ENCODE measurements around the gene ADGRL3. TPM values are rescaled to one million over a fixed set of nuclear protein-coding genes. Genes with fewer than 3 reads are reported as not detected.

The ADGRL3 gene
- total RNA-seq, 1 donor = under 0.01 TPM

GRCh38 chr4:61223385-61223784 is 23.3 kb downstream of the ADGRL3 start:
- Histone ChIP-seq H3K9me3 (ENCODE audit: low read depth, low read length) (no peaks in the 10 kb centered on the region), H3K4me3 (ENCODE audit: low read length) (no peak overlapping the region), H3K27me3 (ENCODE audit: insufficient read depth, low read length) (no peaks in the 10 kb centered on the region)

GRCh38 chr4:61224573-61224972 is 24.4 kb downstream of the ADGRL3 start:
- no peaks in the 10 kb centered on the region for H3K27me3 ChIP-seq (ENCODE audit: insufficient read depth, low read length)
- H3K9me3 ChIP-seq (ENCODE audit: low read depth, low read length) = no peaks in the 10 kb centered on the region
- no peaks in the 10 kb centered on the region for H3K4me1 ChIP-seq (ENCODE audit: insufficient read depth, low read length)
- no peak overlapping the region for H3K4me3 ChIP-seq (ENCODE audit: low read length)

More at GRCh38 chr4:61223385-61223784, 23.3 kb downstream of the ADGRL3 start:
- no peaks in the 10 kb centered on the region for H3K4me1 ChIP-seq (ENCODE audit: insufficient read depth, low read length)

- H3K4me3 ChIP-seq (ENCODE audit: low read length) = no peak overlapping the region
- no peaks in the 10 kb centered on the region for H3K9me3 ChIP-seq (ENCODE audit: low read depth, low read length)
- no peaks in the 10 kb centered on the region for H3K4me1 ChIP-seq (ENCODE audit: insufficient read depth, low read length)
- no peaks in the 10 kb centered on the region for H3K27me3 ChIP-seq (ENCODE audit: insufficient read depth, low read length)
Observed at GRCh38 chr4:61225656-61226055, 25.5 kb downstream of the ADGRL3 start.

GRCh38 chr4:61231421-61231820 is 31.3 kb downstream of the ADGRL3 start:
- H3K4me3 ChIP-seq (ENCODE audit: low read length) = no peak overlapping the region
- H3K27me3 ChIP-seq (ENCODE audit: insufficient read depth, low read length) = no peaks in the 10 kb centered on the region
- H3K4me1 ChIP-seq (ENCODE audit: insufficient read depth, low read length) = no peaks in the 10 kb centered on the region
- H3K9me3 ChIP-seq (ENCODE audit: low read depth, low read length) = no peaks in the 10 kb centered on the region

GRCh38 chr4:61239250-61239649 is 39.1 kb downstream of the ADGRL3 start:
- Histone ChIP-seq H3K9me3 (ENCODE audit: low read depth, low read length) (no peaks in the 10 kb centered on the region), H3K4me1 (ENCODE audit: insufficient read depth, low read length) (no peaks in the 10 kb centered on the region), H3K4me3 (ENCODE audit: low read length) (no peak overlapping the region), H3K27me3 (ENCODE audit: insufficient read depth, low read length) (no peaks in the 10 kb centered on the region)

- H3K4me1 ChIP-seq (ENCODE audit: insufficient read depth, low read length) = no peaks in the 10 kb centered on the region
- no peaks in the 10 kb centered on the region for H3K9me3 ChIP-seq (ENCODE audit: low read depth, low read length)
- no peak overlapping the region for H3K4me3 ChIP-seq (ENCODE audit: low read length)
- H3K27me3 ChIP-seq (ENCODE audit: insufficient read depth, low read length) = no peaks in the 10 kb centered on the region
Observed at GRCh38 chr4:61243962-61244361, 43.8 kb downstream of the ADGRL3 start.

- Histone ChIP-seq H3K27me3 (ENCODE audit: insufficient read depth, low read length) (no peaks in the 10 kb centered on the region), H3K4me1 (ENCODE audit: insufficient read depth, low read length) (no peaks in the 10 kb centered on the region), H3K4me3 (ENCODE audit: low read length) (no peak overlapping the region), H3K9me3 (ENCODE audit: low read depth, low read length) (no peaks in the 10 kb centered on the region)
Observed at GRCh38 chr4:61245069-61245714, 45.1 kb downstream of the ADGRL3 start.

GRCh38 chr4:61246034-61246433 is 45.9 kb downstream of the ADGRL3 start:
- Histone ChIP-seq H3K4me3 (ENCODE audit: low read length) (no peak overlapping the region), H3K27me3 (ENCODE audit: insufficient read depth, low read length) (no peaks in the 10 kb centered on the region), H3K4me1 (ENCODE audit: insufficient read depth, low read length) (no peaks in the 10 kb centered on the region)

GRCh38 chr4:61248705-61249104 is 48.6 kb downstream of the ADGRL3 start:
- H3K9me3 ChIP-seq (ENCODE audit: low read depth, low read length) = no peaks in the 10 kb centered on the region
- H3K27me3 ChIP-seq (ENCODE audit: insufficient read depth, low read length) = no peaks in the 10 kb centered on the region
- no peaks in the 10 kb centered on the region for H3K4me1 ChIP-seq (ENCODE audit: insufficient read depth, low read length)
- H3K4me3 ChIP-seq (ENCODE audit: low read length) = no peak overlapping the region

More at GRCh38 chr4:61246034-61246433, 45.9 kb downstream of the ADGRL3 start:
- no peaks in the 10 kb centered on the region for H3K9me3 ChIP-seq (ENCODE audit: low read depth, low read length)

- Histone ChIP-seq H3K4me1 (ENCODE audit: insufficient read depth, low read length) (no peaks in the 10 kb centered on the region), H3K4me3 (ENCODE audit: low read length) (no peak overlapping the region), H3K27me3 (ENCODE audit: insufficient read depth, low read length) (no peaks in the 10 kb centered on the region), H3K9me3 (ENCODE audit: low read depth, low read length) (no peaks in the 10 kb centered on the region)
Observed at GRCh38 chr4:61251129-61251528, 51.0 kb downstream of the ADGRL3 start.

- H3K4me3 ChIP-seq (ENCODE audit: low read length) = no peak overlapping the region
- no peaks in the 10 kb centered on the region for H3K9me3 ChIP-seq (ENCODE audit: low read depth, low read length)
- H3K4me1 ChIP-seq (ENCODE audit: insufficient read depth, low read length) = no peaks in the 10 kb centered on the region
Observed at GRCh38 chr4:61254406-61254805, 54.3 kb downstream of the ADGRL3 start.

GRCh38 chr4:61273233-61273632 is 73.1 kb downstream of the ADGRL3 start:
- H3K4me1 ChIP-seq (ENCODE audit: insufficient read depth, low read length) = peaks cover 4% of the 10 kb centered on the region
- no peaks in the 10 kb centered on the region for H3K27me3 ChIP-seq (ENCODE audit: insufficient read depth, low read length)
- H3K9me3 ChIP-seq (ENCODE audit: low read depth, low read length) = no peaks in the 10 kb centered on the region
- no peak overlapping the region for H3K4me3 ChIP-seq (ENCODE audit: low read length)

More at GRCh38 chr4:61254406-61254805, 54.3 kb downstream of the ADGRL3 start:
- H3K27me3 ChIP-seq (ENCODE audit: insufficient read depth, low read length) = no peaks in the 10 kb centered on the region

GRCh38 chr4:61274286-61274685 is 74.2 kb downstream of the ADGRL3 start:
- Histone ChIP-seq H3K4me1 (ENCODE audit: insufficient read depth, low read length) (peaks cover 4% of the 10 kb centered on the region), H3K27me3 (ENCODE audit: insufficient read depth, low read length) (no peaks in the 10 kb centered on the region), H3K4me3 (ENCODE audit: low read length) (no peak overlapping the region), H3K9me3 (ENCODE audit: low read depth, low read length) (no peaks in the 10 kb centered on the region)

GRCh38 chr4:61275241-61275640 is 75.1 kb downstream of the ADGRL3 start:
- Histone ChIP-seq H3K4me3 (ENCODE audit: low read length) (no peak overlapping the region), H3K27me3 (ENCODE audit: insufficient read depth, low read length) (no peaks in the 10 kb centered on the region), H3K9me3 (ENCODE audit: low read depth, low read length) (no peaks in the 10 kb centered on the region), H3K4me1 (ENCODE audit: insufficient read depth, low read length) (peaks cover 4% of the 10 kb centered on the region)

- H3K9me3 ChIP-seq (ENCODE audit: low read depth, low read length) = no peaks in the 10 kb centered on the region
- H3K4me1 ChIP-seq (ENCODE audit: insufficient read depth, low read length) = peaks cover 4% of the 10 kb centered on the region
- no peaks in the 10 kb centered on the region for H3K27me3 ChIP-seq (ENCODE audit: insufficient read depth, low read length)
- H3K4me3 ChIP-seq (ENCODE audit: low read length) = no peak overlapping the region
Observed at GRCh38 chr4:61276029-61276428, 75.9 kb downstream of the ADGRL3 start.
